HG02981 (cell line): Measurements from ENCODE around the gene TRPV3.
"Not testable (repeated sequence)": the region's sequence is repeated elsewhere in the genome, so short reads cannot be mapped to it uniquely, and the experiment has no call there.

ENCODE experiments used
- ATAC-seq: cut with Tn5 transposase; IDR thresholded peaks from one replicate; pipeline ENCODE4 v1.9.1; 2021; ENCODE audit warnings: mild to moderate bottlenecking, moderate library complexity; ENCODE audit not compliant: unreplicated experiment

Gene TRPV3

GRCh38 chr17:3475812-3476610, 81.6 kb downstream of the TRPV3 start, which contains the start of gene ASPA:
Gene ASPA (plus strand): TSS chr17:3475997. CDS start chr17:3476160, 163 bp downstream.
- ATAC-seq: no peak

DNA sequence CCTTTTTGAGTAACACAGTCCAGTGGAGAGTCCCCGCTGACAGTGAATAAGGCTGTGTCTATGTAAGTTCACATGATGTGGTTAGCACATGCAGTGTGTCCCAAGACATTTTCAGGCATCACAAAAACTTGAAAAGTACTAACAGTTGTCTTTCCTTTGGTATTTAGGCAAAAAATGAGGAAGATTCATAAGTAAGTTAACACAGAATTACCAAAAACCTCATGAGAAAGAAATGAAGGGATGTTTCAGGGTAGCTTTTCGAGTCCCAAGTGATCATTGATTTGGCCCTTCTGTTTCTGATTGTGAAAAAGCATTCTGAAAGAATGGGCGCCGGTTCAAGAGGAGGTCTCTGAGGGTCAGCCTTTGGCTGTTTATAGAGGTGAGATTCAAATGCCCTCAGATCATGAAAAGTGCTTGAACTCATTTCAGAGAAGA, 82.3 kb downstream of the TRPV3 start:
- ATAC-seq: no peak

DNA sequence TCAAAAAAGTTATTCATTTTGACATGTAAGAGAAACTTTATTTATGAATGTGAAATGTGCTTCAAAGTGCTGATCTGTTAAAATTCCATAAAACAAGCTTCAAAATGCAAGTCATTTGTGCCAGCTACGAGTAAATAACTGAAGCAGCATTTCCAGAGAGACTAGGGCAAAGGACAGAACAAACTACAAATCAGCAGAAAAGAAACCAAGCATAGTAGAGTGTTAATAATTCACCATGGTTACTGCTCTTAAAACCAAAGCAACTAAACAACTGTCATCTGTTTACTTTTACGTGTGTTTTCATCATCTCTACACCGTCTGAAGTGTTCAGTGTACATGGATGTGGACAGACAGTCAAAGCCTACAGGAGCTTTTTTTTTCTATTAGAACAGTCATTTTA, 83.4 kb downstream of the TRPV3 start:
- no peak for ATAC-seq

DNA sequence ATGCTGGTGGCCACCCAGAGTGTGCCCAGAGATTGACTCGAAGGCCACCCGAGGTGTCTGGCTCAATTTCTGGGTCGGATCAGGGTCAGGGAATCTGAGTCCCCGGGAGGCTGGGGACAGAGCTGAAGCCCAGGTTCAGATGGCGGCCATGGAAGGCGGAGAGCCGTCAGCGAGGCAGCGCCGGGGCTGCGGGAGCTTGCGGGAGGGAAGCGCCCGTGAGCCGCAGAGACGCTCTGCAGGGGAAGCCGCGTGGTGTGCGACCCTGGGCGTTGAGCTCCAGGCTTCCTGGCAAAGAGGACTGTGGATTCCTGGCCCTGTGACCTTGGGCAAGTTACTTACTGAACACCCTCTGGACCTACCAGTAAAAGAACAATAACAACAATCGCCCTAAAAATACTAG, 85.5 kb downstream of the TRPV3 start:
- no peak for ATAC-seq

- ATAC-seq: no peak
These were observed 86.0 kb downstream of the TRPV3 start, which contains the start of gene SPATA22 for GRCh38 chr17:3471599-3471998. Gene SPATA22 (minus strand): TSS chr17:3471819. CDS start chr17:3469325, 2,494 bp downstream.

- no peak for ATAC-seq
These were observed 88.1 kb downstream of the TRPV3 start for GRCh38 chr17:3469529-3469928.

DNA sequence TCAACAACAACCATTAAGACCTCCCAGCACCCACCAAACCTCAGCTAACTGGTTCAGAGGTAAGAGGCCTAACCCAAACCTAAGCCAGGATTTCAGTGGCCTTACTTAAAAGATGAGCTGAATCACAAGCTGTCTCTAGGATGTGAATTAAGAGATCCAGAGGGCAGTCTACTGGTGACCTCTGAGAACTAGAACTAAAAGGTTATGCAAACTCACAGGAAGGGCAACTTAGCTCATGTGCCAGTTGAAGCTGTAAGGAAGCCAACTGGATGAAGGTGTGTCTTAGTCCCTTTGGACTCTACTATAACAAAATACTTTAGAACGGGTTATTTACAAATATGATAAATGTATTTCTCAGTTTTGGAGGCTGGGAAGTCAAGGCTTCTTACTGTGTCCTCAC, 91.3 kb downstream of the TRPV3 start:
- ATAC-seq: not testable (repeated sequence)
